ENCODE data around the gene CNOT8. TPM values are rescaled to one million over a fixed set of nuclear protein-coding genes. Genes with fewer than 3 reads are reported as not detected.

Gene CNOT8
- polyA plus RNA-seq, 1 donor from 2014 or later: 146 TPM

GRCh38 chr5:154860765-154861164, 2.3 kb downstream of the CNOT8 start:
- Histone ChIP-seq H4K20me1 (ENCODE audit: insufficient read depth) (no peaks in the 10 kb centered on the region), H2AFZ (ENCODE audit: low read depth, low read length) (no peak overlapping the region), H3F3A (ENCODE audit: insufficient read depth, low read length, poor library complexity, severe bottlenecking) (peaks cover 5% of the 10 kb centered on the region), H3K9ac (ENCODE audit: low read length) (peak overlapping the region; percentile 96), H3K9me3 (ENCODE audit: low read length) (no peaks in the 10 kb centered on the region), H3K27ac (ENCODE audit: low read length) (no peak overlapping the region), H3K4me2 (ENCODE audit: low read length) (peak overlapping the region; percentile 64), H3K4me3 (ENCODE audit: low read length) (peak overlapping the region; percentile 78), H3K27me3 (ENCODE audit: insufficient read depth, low read depth, low read length) (no peaks in the 10 kb centered on the region), H3K36me3 (ENCODE audit: insufficient read depth, low read length) (no peaks in the 10 kb centered on the region), H3K79me2 (replicated peaks; ENCODE audit: insufficient read depth, low read length) (peaks cover 55% of the 10 kb centered on the region), H3K9me2 (ENCODE audit: insufficient read depth, low read length) (no peaks in the 10 kb centered on the region)
- TF ChIP-seq TAF1 (IDR thresholded peaks at IDR 0.05; ENCODE audit: low read depth) (no peak), MXI1 (conservative IDR thresholded peaks at IDR 0.05; ENCODE audit: poor library complexity, severe bottlenecking) (no peak)

GRCh38 chr5:154861946-154862345, 3.5 kb downstream of the CNOT8 start:
- no peak overlapping the region for H3K9ac ChIP-seq (ENCODE audit: low read length)
- H3K9me2 ChIP-seq (ENCODE audit: insufficient read depth, low read length): no peaks in the 10 kb centered on the region
- peaks cover 3% of the 10 kb centered on the region for H3F3A ChIP-seq (ENCODE audit: insufficient read depth, low read length, poor library complexity, severe bottlenecking)
- H3K9me3 ChIP-seq (ENCODE audit: low read length): no peaks in the 10 kb centered on the region
- TF ChIP-seq TAF1 (IDR thresholded peaks at IDR 0.05; ENCODE audit: low read depth): no peak
- TF ChIP-seq SMC3 (conservative IDR thresholded peaks at IDR 0.05; ENCODE audit: poor library complexity): no peak
- no peak for TF ChIP-seq RAD21 (conservative IDR thresholded peaks at IDR 0.05)
- TF ChIP-seq MXI1 (conservative IDR thresholded peaks at IDR 0.05; ENCODE audit: poor library complexity, severe bottlenecking): no peak
- TF ChIP-seq EZH2 (IDR thresholded peaks at IDR 0.05; ENCODE audit: borderline replicate concordance, insufficient read depth, low read length, poor library complexity, severe bottlenecking): no peak
- no peak for TF ChIP-seq REST (IDR thresholded peaks at IDR 0.05; ENCODE audit: borderline replicate concordance)
- no peak for TF ChIP-seq POLR2AphosphoS5 (IDR thresholded peaks at IDR 0.05)
- TF ChIP-seq CTCF (IDR thresholded peaks at IDR 0.05; ENCODE audit: poor library complexity, severe bottlenecking): no peak
- H3K27me3 ChIP-seq (ENCODE audit: insufficient read depth, low read depth, low read length): no peaks in the 10 kb centered on the region
- no peak overlapping the region for H2AFZ ChIP-seq (ENCODE audit: low read depth, low read length)
- H3K4me3 ChIP-seq (ENCODE audit: low read length): no peak overlapping the region
- H3K27ac ChIP-seq (ENCODE audit: low read length): no peak overlapping the region
- peaks cover 61% of the 10 kb centered on the region for H3K79me2 ChIP-seq (replicated peaks; ENCODE audit: insufficient read depth, low read length)
- no peak overlapping the region for H3K4me2 ChIP-seq (ENCODE audit: low read length)
- H4K20me1 ChIP-seq (ENCODE audit: insufficient read depth): no peaks in the 10 kb centered on the region
- H3K36me3 ChIP-seq (ENCODE audit: insufficient read depth, low read length): no peaks in the 10 kb centered on the region

- H3K4me3 ChIP-seq (ENCODE audit: low read length): no peak overlapping the region
- H3K79me2 ChIP-seq (replicated peaks; ENCODE audit: insufficient read depth, low read length): peaks cover 61% of the 10 kb centered on the region
- H3K27me3 ChIP-seq (ENCODE audit: insufficient read depth, low read depth, low read length): no peaks in the 10 kb centered on the region
- H3F3A ChIP-seq (ENCODE audit: insufficient read depth, low read length, poor library complexity, severe bottlenecking): no peaks in the 10 kb centered on the region
- no peak overlapping the region for H3K27ac ChIP-seq (ENCODE audit: low read length)
- H3K9me3 ChIP-seq (ENCODE audit: low read length): no peaks in the 10 kb centered on the region
- H3K36me3 ChIP-seq (ENCODE audit: insufficient read depth, low read length): no peaks in the 10 kb centered on the region
- TF ChIP-seq REST (IDR thresholded peaks at IDR 0.05; ENCODE audit: borderline replicate concordance) (no peak), RAD21 (conservative IDR thresholded peaks at IDR 0.05) (no peak), SMC3 (conservative IDR thresholded peaks at IDR 0.05; ENCODE audit: poor library complexity) (no peak), EP300 (conservative IDR thresholded peaks at IDR 0.05; ENCODE audit: poor library complexity, severe bottlenecking) (no peak), CTCF (IDR thresholded peaks at IDR 0.05; ENCODE audit: poor library complexity, severe bottlenecking) (no peak), TAF1 (IDR thresholded peaks at IDR 0.05; ENCODE audit: low read depth) (no peak), POLR2AphosphoS5 (IDR thresholded peaks at IDR 0.05) (no peak)
- H3K9me2 ChIP-seq (ENCODE audit: insufficient read depth, low read length): no peaks in the 10 kb centered on the region
- no peak overlapping the region for H2AFZ ChIP-seq (ENCODE audit: low read depth, low read length)
- no peak overlapping the region for H3K9ac ChIP-seq (ENCODE audit: low read length)
- no peak overlapping the region for H3K4me2 ChIP-seq (ENCODE audit: low read length)
- no peaks in the 10 kb centered on the region for H4K20me1 ChIP-seq (ENCODE audit: insufficient read depth)
Observed at GRCh38 chr5:154862766-154863165, 4.3 kb downstream of the CNOT8 start.
